Right lobe of liver (tissue), 6 donors: ENCODE results near the gene CYSTM1. TPM values are rescaled to one million over a fixed set of nuclear protein-coding genes. Genes with fewer than 3 reads are reported as not detected.
A peak's percentile ranks its signal among the peaks of the same experiment; 100 is the strongest.

ENCODE experiments used
- ATAC-seq, 4 donors: fragments of 200-7000 bp; cut with Tn5 transposase; one replicate each; pipeline ENCODE4 v1.9.1; 2020; ENCODE audit warnings: mild to moderate bottlenecking in 4 of 4, moderate library complexity in 4 of 4
- DNase-seq, 3 donors: peaks; one replicate each; pipeline ENCODE4 v3.0.0-alpha.2; 2020
- H3K27ac ChIP-seq, 3 donors: fragments of 200-600 bp; one replicate each; pipeline ENCODE4 v1.8.0; 2022
- H3K27me3 ChIP-seq, 2 donors: fragments of 200-600 bp; one replicate each; pipeline ENCODE4 v1.8.0; 2022
- H3K36me3 ChIP-seq, 4 donors: fragments of 200-600 bp; sonication (generic) in 1 of 4; one replicate each; pipeline versions ENCODE4 v1.5.1 to v1.8.0; 2017 to 2022; ENCODE audit warnings: control low read depth in 1 of 4
- H3K4me1 ChIP-seq, 4 donors: fragments of 200-600 bp; sonication (generic) in 1 of 4; one replicate each; pipeline versions ENCODE4 v1.5.1 to v1.8.0; 2017 to 2022; ENCODE audit warnings: control low read depth in 1 of 4
- H3K4me3 ChIP-seq, 3 donors: fragments of 200-600 bp; one replicate each; pipeline ENCODE4 v1.8.0; 2022
- H3K9me3 ChIP-seq, 4 donors: fragments of 200-600 bp; sonication (generic) in 1 of 4; one replicate each; pipeline versions ENCODE4 v1.5.1 to v1.8.0; 2017 to 2022; ENCODE audit warnings: control low read depth in 1 of 4
- POLR2A ChIP-seq: fragments of 450-650 bp; IDR thresholded peaks from one replicate; pipeline ENCODE4 v1.6.1; 2017; ENCODE audit warnings: antibody characterized with exemption, mild to moderate bottlenecking
- WGBS: methylation state at CpG from one replicate; pipeline ENCODE4 v1.1.6; 2018; ENCODE audit warnings: low coverage, low lambda C conversion rate; ENCODE audit not compliant: insufficient coverage; ENCODE audit errors: missing lambda C conversion rate; 5-methylcytosine and 5-hydroxymethylcytosine counted together
- intact Hi-C, 2 donors: fragments of 100-400 bp; cut with DNase I; formaldehyde crosslinking; loops; one replicate each; pipeline versions ENCODE4 v1.11.2 to v1.14.1; 2022
- total RNA-seq, 6 experiments: library from RNA; depleted of rRNA in 2 of 6; stranded (reverse); fragments of >200 nt in 2 of 6; fragmentation: NEBNext Ultra II Directional in 3 of 6; extraction: Animal tissue kit (Norgen Biotek cat#: 25700) in 3 of 6; gene quantifications; one replicate each; pipeline versions ENCODE4 v1.1.0 to v1.2.4, GENCODE V29; 2016 to 2023
- TF ChIP-seq, protein P1 (sequence below), 4 donors: fragments of 200-600 bp in 3 of 4; fragments of 450-650 bp in 1 of 4; IDR thresholded peaks; one replicate each; pipeline versions ENCODE4 v1.5.1 to v1.8.0; 2016 to 2022; ENCODE audit warnings: antibody characterized with exemption in 4 of 4, mild to moderate bottlenecking in 2 of 4
- donor health status: DM: no; HTN: yes; CAD: no.
- donor health status: DM: no; HTN: no; CAD: no.
- donor health status: DM: no; HTN: no; CAD: no.
- donor health status: DM: no; HTN: yes; CAD: no.
- donor health status: DM: no; HTN: yes; CAD: no.

The CYSTM1 gene
- total RNA-seq, 6 experiments from 2014 or later = 15.5 to 78.0 (median 29.8) TPM

GRCh38 chr5:140245926-140246325 lies 70.9 kb downstream of the CYSTM1 start:
- H3K36me3 ChIP-seq = peaks cover 0 to 8% (median 3%) of the 10 kb centered on the region in 4 donors
- no peak for ATAC-seq
- TF ChIP-seq POLR2A = no peak
- TF ChIP-seq, protein P1, sequence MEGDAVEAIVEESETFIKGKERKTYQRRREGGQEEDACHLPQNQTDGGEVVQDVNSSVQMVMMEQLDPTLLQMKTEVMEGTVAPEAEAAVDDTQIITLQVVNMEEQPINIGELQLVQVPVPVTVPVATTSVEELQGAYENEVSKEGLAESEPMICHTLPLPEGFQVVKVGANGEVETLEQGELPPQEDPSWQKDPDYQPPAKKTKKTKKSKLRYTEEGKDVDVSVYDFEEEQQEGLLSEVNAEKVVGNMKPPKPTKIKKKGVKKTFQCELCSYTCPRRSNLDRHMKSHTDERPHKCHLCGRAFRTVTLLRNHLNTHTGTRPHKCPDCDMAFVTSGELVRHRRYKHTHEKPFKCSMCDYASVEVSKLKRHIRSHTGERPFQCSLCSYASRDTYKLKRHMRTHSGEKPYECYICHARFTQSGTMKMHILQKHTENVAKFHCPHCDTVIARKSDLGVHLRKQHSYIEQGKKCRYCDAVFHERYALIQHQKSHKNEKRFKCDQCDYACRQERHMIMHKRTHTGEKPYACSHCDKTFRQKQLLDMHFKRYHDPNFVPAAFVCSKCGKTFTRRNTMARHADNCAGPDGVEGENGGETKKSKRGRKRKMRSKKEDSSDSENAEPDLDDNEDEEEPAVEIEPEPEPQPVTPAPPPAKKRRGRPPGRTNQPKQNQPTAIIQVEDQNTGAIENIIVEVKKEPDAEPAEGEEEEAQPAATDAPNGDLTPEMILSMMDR (IDR thresholded peaks at IDR 0.05) = no peak
- intact Hi-C loops = loop anchor here in 1 of 2 donors (5.0 kb wide), 1 partner anchor 106 kb away; no protein-coding TSS in a partner anchor
- peaks cover 0 to 11% (median 4%) of the 10 kb centered on the region in 4 donors for H3K4me1 ChIP-seq
- no peak overlapping the region for H3K4me3 ChIP-seq
- no peak overlapping the region for H3K27ac ChIP-seq
- DNase-seq = no peak
- no peaks in the 10 kb centered on the region for H3K27me3 ChIP-seq
- H3K9me3 ChIP-seq = no peaks in the 10 kb centered on the region
- 60% methylated on average over 2 of the region's 7 CpGs for WGBS

- H3K27ac ChIP-seq = no peak overlapping the region
- peak in 2 of 4 donors; percentile 17 to 27 for ATAC-seq
- no peak for TF ChIP-seq POLR2A
- TF ChIP-seq, protein P1 (IDR thresholded peaks at IDR 0.05) = no peak
Observed at GRCh38 chr5:140246378-140247122, 71.6 kb downstream of the CYSTM1 start.

DNA sequence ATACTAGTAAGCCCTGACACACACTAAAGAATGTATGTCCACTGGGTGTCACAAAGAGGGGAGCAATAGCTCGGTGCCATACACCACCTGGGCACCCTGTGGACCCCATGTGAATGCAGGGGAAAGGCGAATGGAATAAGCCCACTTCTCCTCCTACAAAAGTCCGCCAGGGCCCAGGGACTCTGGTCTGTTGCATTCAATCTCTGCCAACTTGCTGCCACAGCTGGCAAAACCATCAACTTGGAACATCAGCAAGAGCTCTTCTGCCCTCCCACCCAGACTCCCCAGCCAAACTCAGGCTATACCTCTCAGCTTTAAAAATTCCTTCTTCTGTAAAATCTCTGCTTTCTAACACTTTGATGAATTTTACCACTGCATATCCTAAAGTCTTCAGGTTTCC lies 73.4 kb downstream of the CYSTM1 start:
- intact Hi-C loops = loop anchor here in 1 of 2 donors (5.0 kb wide), 1 partner anchor 104 kb away; no protein-coding TSS in a partner anchor
- Histone ChIP-seq H3K27ac (no peak overlapping the region), H3K9me3 (no peaks in the 10 kb centered on the region), H3K27me3 (no peaks in the 10 kb centered on the region), H3K4me1 (no peaks in the 10 kb centered on the region), H3K4me3 (no peak overlapping the region), H3K36me3 (peaks cover 0 to 8% (median 3%) of the 10 kb centered on the region in 4 donors)
- TF ChIP-seq, protein P1 (IDR thresholded peaks at IDR 0.05) = no peak
- no peak for TF ChIP-seq POLR2A
- ATAC-seq (no peak), DNase-seq (no peak)
- 100% methylated on average over 3 of the region's 3 CpGs for WGBS

More at GRCh38 chr5:140246378-140247122, 71.6 kb downstream of the CYSTM1 start:
- intact Hi-C loops = loop anchor here in 1 of 2 donors (5.0 kb wide), 1 partner anchor 106 kb away; no protein-coding TSS in a partner anchor
- 72% methylated on average over 5 of the region's 8 CpGs for whole genome bisulfite sequencing
- Histone ChIP-seq H3K27me3 (no peaks in the 10 kb centered on the region), H3K4me3 (no peak overlapping the region), H3K36me3 (peaks cover 0 to 8% (median 3%) of the 10 kb centered on the region in 4 donors), H3K9me3 (no peaks in the 10 kb centered on the region), H3K4me1 (peaks cover 0 to 4% (median 0%) of the 10 kb centered on the region in 4 donors)
- no peak for DNase-seq

DNA sequence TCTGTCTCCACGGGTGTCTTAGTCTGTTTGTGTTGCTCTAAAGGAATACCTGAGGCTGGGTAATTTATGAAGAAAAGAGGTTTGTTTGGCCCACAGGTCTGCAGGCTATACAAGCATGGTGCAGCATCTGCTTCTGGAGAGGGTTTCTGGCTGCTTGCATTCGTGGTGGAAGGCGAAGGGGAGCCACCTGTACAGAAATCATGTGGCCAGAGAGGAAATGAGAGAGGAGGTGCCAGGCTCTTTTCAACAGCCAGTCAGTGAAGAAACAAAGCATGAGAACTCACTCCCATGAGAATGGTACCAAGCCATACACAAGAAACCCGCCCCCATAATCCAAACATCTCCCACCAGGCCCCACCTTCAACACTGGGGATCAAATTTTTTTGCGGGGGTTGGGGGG lies 74.5 kb downstream of the CYSTM1 start:
- Histone ChIP-seq H3K36me3 (peaks cover 0 to 8% (median 3%) of the 10 kb centered on the region in 4 donors), H3K27me3 (no peaks in the 10 kb centered on the region), H3K4me3 (no peak overlapping the region), H3K4me1 (no peaks in the 10 kb centered on the region), H3K9me3 (no peaks in the 10 kb centered on the region), H3K27ac (no peak overlapping the region)
- intact Hi-C loops = loop anchor here in 1 of 2 donors (5.0 kb wide), 1 partner anchor 103 kb away; no protein-coding TSS in a partner anchor
- no peak for TF ChIP-seq POLR2A
- TF ChIP-seq, protein P1 (IDR thresholded peaks at IDR 0.05) = no peak
- ATAC-seq = no peak
- DNase-seq = no peak
- 61% methylated on average over 3 of the region's 5 CpGs for WGBS
